Stimulated activated CD8-positive, alpha-beta memory T cell treated with anti-CD3 and anti-CD28 coated beads, Interleukin-4, amount 100 ng/mL, for 24 hours (primary cell): ENCODE measurements around the gene EZH2.

Experiments used
- DNase-seq: peaks from one replicate; pipeline ENCODE4 v3.0.0-alpha.2; 2020; ENCODE audit warnings: low read depth

Gene EZH2

DNA sequence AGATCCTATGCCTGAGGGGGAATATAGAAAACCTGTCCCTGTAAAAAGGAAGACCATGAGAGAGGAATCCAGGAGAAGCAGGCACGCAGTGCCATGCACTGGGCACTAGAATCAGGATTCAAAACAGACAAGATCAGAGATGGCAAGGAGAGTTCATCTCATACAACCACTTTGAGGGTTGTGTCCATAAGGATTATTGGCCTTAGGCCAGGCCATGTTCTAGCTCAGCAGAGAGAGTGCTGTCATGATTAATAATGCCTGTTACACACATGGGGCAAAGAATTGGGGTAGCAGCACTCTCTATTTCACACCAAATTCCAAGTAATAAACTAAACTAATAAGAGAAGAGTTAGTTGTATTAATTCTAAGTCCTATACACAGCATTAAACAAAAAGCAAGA is 29.1 kb downstream of the EZH2 start:
- no peak for DNase-seq

DNA sequence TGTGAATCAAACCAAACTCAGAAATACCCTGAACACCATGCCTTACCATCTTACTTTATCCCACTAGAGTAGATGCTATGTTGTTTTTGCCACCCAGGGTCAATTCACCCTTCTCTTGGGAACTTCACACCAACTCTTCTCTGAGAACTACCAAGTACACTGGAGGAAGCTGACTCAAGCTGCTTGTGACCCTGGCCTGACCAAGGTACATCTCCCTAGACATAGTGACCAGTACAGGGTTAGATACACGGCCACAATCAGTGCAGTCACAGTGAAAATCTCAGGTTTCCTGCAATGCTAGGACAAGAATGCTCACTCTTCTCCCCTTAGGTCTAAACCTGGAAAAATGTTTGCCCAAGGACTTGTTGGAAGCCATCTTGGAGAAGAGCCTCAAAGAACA is 31.8 kb downstream of the EZH2 start:
- no peak for DNase-seq

DNA sequence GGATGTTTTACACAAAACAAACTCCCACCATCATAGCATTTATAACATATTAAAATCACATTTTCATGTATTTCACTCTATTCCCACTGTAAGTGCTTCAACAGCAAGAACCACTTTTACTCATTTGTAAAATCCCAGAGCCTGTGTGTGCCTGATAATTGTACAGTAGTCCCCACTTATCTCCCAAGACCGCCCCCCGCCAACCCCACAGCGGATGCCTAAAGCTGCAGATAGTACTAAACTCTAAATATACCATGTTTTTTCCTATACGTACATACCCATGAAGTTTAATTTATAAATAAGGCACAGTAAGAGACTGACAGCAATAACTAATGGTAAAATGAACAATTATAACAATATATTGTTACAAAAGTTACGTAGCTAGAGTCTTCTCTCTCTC is 33.5 kb downstream of the EZH2 start:
- no peak for DNase-seq

DNA sequence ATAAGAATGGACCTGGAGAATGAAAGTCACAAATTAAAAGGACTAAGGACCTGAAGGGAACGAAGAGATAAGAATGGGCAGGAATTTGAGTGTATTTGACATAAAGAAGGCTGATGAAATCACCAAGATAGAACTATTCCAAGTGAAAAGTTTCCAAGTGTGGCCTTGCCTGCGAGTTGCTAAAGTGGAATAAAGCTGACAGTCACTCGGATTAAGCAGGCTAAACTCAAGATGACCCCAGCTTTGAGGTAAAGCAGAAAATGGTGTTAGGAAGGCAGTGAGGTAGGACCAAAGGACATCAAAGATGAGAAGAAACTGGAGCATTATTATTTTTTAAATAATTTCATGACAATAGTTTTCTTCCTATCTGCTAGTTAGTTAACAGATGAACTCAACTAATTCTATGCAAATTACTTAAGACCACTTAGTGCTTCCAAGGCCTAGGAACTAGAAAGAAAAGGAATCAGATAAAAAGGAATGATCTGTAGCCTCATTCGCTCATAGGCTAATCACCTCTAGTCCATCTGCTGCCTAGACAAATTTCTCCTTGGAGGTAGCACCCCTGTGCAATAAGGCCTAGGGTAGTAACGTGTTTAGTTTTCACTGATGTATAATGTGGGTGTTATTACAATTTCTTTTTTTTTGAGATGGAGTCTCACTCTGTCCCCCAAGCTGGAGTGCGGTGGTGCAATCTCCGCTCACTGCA is 34.5 kb downstream of the EZH2 start:
- no peak for DNase-seq

DNA sequence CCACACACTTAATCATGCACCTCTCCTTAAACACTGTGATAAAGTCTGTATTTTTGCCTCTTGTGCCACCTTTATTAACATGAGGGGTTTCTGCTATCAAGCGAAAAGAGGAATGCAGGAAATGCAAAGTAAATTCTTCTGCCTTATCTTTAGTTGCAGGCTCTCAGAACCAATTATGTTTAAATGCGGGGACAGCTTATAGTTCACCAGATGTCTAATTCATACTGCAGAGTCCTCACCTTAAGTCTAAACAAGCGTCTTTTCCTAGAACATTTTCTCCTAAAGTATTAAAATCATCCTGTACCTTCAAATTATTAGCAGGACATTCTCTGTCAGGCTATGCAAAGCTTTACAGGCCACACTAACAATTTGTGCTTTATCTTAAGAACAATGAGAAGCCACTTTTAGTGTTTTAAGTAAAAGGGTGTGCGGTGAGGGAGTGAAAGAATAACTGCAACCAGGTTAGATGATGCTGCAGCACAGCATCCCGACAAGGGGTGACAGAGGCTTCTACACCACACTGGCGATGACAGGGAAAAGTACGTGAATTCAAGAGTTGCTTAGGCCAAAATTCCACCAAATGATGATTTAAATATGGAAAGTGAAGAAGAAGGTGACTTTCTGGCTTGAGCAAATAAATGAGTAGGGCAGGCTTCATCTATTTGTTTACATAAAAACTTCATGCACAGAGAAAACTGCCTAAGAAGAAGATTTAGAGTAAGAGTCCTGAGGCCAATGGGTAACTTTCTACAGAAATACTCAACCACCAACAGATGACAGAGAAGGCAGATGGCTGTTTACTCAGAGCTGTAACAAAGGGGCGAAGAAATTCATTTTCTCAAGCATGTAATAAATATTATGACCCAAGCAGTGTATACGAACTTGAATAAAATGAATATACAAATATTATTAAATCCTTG is 36.0 kb downstream of the EZH2 start:
- DNase-seq: no peak

DNA sequence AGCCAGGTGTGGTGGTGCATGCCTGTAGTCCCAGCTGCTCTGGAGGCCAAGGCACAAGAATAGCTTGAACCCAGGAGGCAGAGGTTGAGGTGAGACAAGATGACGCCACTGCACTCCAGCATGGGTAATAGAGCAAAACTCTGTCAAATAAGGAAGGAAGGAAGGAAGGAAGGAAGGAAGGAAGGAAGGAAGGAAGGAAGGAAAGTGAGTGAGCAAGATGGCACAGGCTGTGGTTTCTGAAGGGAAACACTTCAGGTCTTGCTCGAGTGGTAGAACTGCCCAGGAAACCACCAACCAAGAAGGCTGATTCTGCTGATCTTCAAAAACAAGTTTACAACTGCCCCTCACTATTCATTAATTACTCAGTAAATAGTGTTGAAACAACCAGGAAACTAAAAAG is 45.2 kb downstream of the EZH2 start:
- DNase-seq: no peak

DNA sequence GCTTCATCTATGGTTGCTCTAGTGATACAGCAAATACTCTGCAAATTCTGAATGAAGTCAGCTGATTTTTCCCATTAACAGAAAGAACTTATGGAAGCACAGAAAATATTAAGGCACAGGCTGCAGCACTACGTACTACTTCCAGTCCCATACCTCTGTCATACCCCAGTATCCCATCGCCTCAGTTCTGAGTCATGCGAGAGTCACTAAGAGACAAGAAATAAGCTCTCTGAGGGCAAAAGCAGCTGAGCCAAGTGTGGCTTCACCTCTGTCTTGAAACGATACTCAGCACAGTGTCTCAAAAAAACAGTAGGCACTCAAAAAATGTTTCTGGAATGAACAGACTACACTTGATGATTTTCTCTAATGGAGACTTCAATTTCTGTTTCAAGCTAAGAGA is 48.2 kb downstream of the EZH2 start:
- DNase-seq: no peak

DNA sequence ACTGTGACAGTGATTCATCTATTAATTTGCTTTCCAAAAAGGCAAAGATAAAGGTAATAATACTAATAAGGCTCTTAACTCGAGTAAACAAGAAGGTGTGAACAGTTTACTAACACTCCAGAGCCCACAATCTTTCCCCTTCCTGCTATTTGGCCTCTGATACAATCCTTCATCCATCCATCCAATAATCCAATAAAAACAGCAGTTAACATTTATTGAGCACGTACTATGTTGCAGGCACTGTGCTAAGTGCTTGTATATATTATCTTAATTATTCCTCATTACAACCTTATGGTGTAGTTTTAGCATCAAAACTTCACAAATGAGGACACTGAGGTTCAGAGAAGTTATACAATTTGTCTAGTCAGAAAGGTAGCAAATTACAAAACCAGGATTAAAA is 49.5 kb downstream of the EZH2 start:
- no peak for DNase-seq

DNA sequence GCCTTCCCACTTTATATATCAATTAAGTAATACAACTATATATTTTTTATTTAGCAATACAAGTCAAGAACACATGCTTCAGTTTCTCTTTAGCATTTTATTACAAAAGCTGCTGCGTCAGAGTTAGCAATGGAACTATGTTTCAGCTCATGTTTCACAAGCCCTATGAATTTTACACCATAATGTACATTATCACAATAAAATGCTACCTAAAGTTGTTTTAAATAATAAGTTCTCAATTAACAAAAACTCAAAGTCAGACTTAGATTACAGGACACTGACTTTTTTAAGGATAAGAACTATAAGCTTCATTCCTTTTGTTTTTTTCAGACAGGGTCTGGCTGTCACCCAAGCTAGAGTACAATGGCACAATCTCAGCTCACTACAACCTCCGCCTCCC is 52.3 kb downstream of the EZH2 start:
- DNase-seq: no peak

DNA sequence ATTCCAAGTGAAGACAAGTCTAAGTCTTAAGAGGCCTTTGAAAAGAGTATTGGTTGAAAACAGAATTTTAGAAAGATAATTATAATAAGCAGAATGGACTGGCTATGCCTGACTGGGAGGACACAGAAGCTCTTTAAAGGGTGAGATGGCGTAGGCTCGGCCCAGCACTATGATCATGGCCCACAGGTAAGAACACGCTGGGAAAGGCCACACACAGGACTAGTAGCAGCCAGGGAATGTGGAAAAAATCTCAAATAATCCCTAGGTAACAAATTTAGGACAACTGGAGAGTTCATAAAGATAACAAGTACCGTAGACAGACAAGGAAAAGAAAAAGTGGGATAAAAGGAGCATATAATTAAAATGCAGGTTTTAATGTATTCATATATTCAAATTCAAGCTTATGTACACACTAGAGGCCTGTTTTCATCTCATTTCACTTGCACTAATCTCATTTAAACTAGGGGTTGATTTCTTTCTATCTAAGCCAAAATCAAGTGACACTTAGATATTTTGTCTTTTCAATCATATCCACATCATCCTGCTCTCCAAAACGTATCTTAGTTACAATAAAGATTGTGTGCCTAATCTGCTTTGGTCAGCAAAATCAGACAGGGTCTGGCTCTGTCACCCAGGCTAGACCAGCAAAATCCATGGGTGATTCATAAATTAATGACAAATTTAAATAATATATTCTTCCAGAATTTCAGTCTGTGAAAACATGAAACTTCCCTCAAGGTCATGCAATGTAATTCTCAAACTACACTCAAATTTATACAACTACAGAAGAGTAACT is 53.0 kb downstream of the EZH2 start:
- no peak for DNase-seq

DNA sequence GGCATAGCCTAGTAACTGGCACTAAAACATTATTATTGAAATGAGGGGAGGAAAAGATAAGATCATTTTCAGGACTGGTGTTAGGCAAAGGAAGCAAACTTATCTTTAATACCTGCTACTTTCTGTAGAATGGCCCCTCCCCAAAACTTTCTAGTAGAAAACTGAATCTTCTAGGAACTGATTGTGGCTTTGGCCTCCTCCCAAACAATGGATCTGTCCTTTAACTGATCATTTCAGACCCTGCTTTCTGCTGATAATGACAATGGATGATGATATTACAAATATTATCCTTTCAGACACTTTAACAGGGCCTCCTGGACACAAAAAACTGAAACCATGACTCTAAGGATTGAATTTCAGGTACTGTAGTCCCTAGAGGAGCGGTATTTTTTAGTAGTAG is 55.1 kb downstream of the EZH2 start:
- no peak for DNase-seq

DNA sequence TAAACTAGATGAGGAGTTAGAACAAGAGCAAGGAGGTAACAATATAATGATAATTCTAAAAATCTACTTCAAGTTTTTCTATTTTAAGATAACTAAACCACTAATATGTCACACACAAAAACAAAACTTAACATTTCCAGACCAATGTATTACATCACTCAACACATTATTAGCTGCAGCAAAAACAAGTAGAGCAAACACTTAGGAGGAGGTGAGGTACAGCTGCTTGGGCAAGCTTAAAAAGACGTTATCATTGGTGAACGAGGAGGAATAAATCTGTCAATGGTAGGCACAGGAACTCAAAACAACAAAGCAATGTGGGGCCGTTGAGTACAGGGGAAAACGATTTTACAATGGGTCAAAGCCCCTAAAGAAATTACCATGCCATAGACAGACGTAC is 58.8 kb downstream of the EZH2 start:
- no peak for DNase-seq

DNA sequence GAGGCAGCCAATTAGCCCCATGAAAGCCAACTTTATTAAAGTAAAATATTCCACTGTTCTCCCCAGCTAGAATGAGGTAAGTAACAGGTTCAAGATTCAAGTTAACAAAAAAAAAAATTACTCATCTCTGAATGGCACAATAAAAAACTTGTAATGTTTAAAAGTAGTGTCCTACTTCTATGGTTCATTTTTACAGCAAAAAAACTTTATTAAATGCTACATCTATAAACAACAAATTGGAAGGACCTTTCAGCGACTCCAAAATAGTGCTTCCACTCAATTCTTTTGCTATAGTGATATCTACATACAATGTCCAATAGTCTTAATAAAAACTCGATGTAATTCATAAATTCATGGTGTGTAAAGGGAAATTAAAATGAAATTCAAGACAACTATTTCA is 59.2 kb downstream of the EZH2 start:
- no peak for DNase-seq

DNA sequence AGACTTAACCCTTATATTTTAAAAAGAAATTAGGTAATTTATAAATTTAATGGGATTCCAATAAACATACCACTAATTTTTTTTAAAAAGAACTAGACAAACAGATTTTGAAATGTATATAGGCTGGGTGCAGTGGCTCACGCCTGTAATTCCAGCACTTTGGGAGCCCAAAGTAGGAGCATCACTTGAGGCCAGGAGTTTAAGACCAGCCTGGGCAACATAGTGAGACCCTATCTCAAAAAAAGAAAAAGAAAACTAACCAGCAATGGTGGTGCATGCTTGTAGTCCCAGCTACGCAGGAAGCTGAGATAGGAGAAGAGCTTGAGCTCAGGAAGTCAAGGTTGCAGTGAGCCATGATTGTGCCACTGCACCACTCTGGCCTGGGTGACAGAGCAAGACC is 62.7 kb downstream of the EZH2 start:
- no peak for DNase-seq

DNA sequence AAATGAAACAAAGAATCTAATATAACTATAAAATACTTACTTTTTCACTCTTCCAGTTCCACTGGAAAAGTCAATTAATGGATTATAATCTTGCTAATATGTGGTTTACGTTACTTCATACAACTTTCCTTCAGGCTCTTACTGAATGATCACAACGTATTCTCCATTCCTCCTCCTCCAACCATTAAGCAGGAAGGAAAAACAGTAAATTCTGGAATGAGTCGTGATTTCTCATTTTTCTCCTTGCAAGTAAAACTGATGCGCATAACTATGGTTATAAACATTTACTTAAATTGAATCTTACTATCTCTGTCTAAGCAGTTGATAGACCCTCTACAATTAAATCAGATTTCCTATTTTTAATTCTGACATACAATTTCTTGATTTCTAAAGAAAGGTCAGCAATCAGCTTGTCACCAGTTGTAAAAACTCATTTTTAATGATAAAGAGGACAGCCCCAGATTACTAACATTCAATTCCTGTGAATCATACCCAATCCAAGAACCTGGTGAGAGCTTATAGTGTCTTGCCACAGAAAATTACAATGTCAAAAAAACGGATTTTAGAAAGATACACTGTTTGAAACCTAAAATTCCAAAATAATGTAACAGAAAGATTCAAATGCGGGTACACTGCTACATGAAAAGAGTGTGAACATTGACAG is 64.3 kb downstream of the EZH2 start:
- no peak for DNase-seq

DNA sequence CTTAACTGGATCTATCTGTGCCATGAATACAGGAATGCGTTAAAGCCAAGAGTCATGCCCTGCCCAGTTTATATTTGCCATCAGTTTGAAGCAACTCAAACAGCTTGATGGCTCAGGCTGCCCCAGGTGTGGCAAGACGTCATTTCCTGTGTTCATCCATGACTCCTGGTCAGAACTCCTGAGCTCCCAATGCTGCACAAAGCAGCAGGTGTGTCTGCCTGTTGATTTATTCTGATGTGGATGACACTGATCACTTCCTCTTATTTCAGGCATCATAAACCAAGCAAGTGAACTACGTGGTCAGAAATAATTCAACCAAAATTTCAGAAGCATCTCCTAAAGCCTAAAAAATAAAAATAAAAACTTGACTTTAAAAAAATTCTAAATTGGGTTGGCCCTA is 68.5 kb downstream of the EZH2 start:
- DNase-seq: no peak

DNA sequence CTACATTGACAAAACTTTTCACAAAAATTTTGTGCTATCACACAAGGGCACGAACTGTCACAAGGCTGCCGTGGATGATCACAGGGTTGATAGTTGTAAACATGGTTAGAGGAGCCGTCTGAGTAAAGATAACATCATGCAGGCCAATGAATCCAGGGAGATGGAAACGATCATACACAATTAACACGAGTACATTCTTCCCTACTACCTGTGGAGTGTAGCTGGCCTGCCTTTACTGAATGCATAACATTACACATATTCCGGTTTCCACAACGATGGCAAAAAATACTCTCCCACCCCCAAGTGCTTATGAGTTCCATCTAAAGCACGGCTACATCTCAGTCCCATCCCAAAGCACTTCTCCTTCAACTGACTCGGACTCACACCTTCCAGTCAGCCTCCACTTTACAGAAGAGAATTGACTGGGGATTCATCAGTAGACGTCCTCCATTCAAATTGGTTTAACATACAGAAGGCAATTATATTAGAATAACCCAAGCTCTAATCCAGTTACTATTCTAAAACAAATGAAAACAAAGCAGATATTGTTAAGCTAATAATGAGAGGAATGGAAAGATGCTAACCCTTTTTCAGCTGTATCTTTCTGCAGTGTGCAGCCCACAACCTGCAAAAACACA is 69.0 kb downstream of the EZH2 start:
- DNase-seq: no peak

DNA sequence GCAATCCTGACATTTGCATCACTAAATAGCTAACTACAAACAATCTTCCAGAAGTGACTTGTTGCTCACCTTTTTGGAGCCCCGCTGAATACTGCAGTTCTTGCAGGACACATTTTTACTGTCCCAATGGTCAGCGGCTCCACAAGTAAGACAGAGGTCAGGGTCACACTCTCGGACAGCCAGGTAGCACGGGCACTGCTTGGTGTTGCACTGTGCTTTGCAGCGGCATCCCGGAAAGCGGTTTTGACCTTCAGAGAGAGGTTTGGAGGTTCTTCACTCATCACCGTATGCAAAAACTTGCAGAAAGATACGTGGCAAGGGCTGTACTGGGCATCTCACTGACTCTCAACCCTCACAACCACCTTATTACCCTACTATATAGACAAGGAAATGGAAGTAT is 70.2 kb downstream of the EZH2 start:
- DNase-seq: no peak

DNA sequence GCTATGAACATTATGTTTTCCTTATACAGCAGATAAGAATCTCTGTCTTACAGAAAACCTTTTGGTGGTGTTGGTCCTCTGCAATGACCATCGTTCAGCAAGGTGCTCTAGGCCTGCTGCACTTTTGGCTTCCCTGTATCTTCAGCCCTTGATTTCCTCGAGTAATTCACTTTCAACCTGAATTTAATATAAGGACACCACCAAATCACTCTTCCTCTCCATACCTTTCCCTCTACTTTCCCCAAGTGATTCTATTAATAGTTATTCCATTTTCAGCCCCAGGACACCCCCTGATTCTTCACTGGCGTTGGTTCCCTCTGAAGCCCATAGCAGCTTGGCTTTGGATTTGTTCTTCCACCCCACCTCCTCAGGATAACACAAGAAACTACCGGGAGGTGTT is 72.2 kb downstream of the EZH2 start:
- DNase-seq: no peak

DNA sequence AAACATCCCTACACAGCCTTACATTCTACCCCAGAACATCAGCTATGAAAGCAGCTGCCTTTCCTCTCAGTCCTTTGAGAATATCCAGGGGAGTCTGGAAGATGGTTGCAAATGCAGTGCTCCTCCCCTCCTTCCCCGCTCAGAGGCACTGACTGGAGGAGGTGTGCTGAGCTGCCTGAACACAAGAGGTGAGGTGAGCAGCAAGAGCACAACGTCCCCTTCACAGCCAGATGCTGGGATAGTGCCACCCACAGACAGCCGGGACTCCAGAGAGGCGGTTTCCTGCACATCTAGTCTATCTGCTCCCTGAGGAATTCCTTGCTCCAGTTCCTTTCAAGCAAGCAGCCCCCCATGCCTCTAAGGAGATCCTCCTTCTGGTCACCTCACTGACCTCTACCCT is 74.2 kb downstream of the EZH2 start:
- DNase-seq: no peak

DNA sequence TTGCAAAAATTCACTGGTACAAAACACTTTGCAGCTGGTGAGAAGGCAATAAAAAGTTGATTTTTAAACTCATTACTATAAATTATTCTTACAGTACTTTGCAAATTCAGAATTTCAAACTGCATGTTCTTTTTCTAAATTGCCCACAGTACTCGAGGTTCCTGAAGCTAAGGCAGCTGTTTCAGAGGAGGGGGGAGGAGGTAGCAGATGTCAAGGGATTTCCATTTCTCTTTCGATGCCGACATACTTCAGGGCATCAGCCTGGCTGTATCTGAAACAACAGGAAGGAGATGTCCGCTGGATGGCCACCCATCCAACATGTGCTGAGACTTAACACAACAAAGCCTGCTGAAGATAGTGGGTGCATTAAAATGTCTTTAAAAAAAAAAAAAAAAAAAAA is 76.7 kb downstream of the EZH2 start:
- no peak for DNase-seq

DNA sequence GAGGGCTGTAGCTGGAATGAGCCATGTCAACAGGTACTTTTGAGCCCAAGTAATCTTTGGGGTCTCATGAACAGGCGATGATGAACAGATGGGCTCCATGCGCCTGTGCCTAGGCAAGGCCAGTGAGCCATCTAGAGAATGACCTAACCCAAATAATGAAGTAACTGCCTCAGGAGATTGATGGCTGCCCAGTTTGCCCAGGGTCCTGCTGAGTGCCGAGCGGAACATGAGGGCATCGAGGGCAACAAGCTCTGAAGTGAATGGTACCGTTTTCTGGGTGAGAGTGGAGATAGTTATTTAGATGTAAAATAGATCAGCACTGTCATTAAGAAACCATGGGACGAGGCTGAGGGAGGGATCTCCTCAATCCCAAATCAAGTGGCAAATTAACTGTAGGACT is 77.9 kb downstream of the EZH2 start:
- no peak for DNase-seq
